ENCODE measurements around the gene BAG5.

Gene BAG5

GRCh38 chr14:103581206-103581605 is 18.7 kb upstream of the BAG5 start:
- Histone ChIP-seq H3K4me1 (ENCODE audit: insufficient read depth, low read length, poor library complexity, severe bottlenecking) (no peaks in the 10 kb centered on the region), H3F3A (ENCODE audit: low read depth) (no peaks in the 10 kb centered on the region), H3K27me3 (ENCODE audit: insufficient read depth, low read length, poor library complexity, severe bottlenecking) (no peaks in the 10 kb centered on the region), H3K9me3 (ENCODE audit: insufficient read depth, low read depth, low read length) (no peaks in the 10 kb centered on the region), H3K4me2 (ENCODE audit: low read depth, low read length, poor library complexity, severe bottlenecking) (no peak overlapping the region), H3K9ac (ENCODE audit: low read depth, low read length, poor library complexity, severe bottlenecking) (no peak overlapping the region), H3K9me2 (replicated peaks; ENCODE audit: low read depth, low read length) (no peaks in the 10 kb centered on the region), H2AFZ (ENCODE audit: low read length) (no peak overlapping the region), H3K4me3 (ENCODE audit: low read length, poor library complexity, severe bottlenecking) (no peak overlapping the region), H4K20me1 (ENCODE audit: insufficient read depth, low read length, poor library complexity, severe bottlenecking) (no peaks in the 10 kb centered on the region), H3K36me3 (ENCODE audit: insufficient read depth, low read length) (peaks cover 14% of the 10 kb centered on the region; the same call in 1 of the 2 replicates), H3K79me2 (ENCODE audit: insufficient read depth, low read length) (no peaks in the 10 kb centered on the region)
- TF ChIP-seq EZH2phosphoT487 (IDR thresholded peaks at IDR 0.05; ENCODE audit: borderline replicate concordance) (no peak), CTCF (conservative IDR thresholded peaks at IDR 0.05; ENCODE audit: low read length) (no peak)

- no peaks in the 10 kb centered on the region for H3F3A ChIP-seq (ENCODE audit: low read depth)
- no peak overlapping the region for H2AFZ ChIP-seq (ENCODE audit: low read length)
- H3K36me3 ChIP-seq (ENCODE audit: insufficient read depth, low read length): peaks cover 33% of the 10 kb centered on the region; the same call in 1 of the 2 replicates
- no peak overlapping the region for H3K4me2 ChIP-seq (ENCODE audit: low read depth, low read length, poor library complexity, severe bottlenecking)
- TF ChIP-seq EZH2phosphoT487 (IDR thresholded peaks at IDR 0.05; ENCODE audit: borderline replicate concordance) (no peak), CTCF (conservative IDR thresholded peaks at IDR 0.05; ENCODE audit: low read length) (no peak)
- H4K20me1 ChIP-seq (ENCODE audit: insufficient read depth, low read length, poor library complexity, severe bottlenecking): no peaks in the 10 kb centered on the region
- H3K4me3 ChIP-seq (ENCODE audit: low read length, poor library complexity, severe bottlenecking): no peak overlapping the region
- H3K9me2 ChIP-seq (replicated peaks; ENCODE audit: low read depth, low read length): no peaks in the 10 kb centered on the region
- H3K79me2 ChIP-seq (ENCODE audit: insufficient read depth, low read length): no peaks in the 10 kb centered on the region
- H3K9me3 ChIP-seq (ENCODE audit: insufficient read depth, low read depth, low read length): no peaks in the 10 kb centered on the region
- H3K27me3 ChIP-seq (ENCODE audit: insufficient read depth, low read length, poor library complexity, severe bottlenecking): no peaks in the 10 kb centered on the region
- no peak overlapping the region for H3K9ac ChIP-seq (ENCODE audit: low read depth, low read length, poor library complexity, severe bottlenecking)
- no peaks in the 10 kb centered on the region for H3K4me1 ChIP-seq (ENCODE audit: insufficient read depth, low read length, poor library complexity, severe bottlenecking)
Measured at GRCh38 chr14:103578401-103579075, 16.1 kb upstream of the BAG5 start.

GRCh38 chr14:103576371-103577024 is 14.0 kb upstream of the BAG5 start:
- TF ChIP-seq EZH2phosphoT487 (IDR thresholded peaks at IDR 0.05; ENCODE audit: borderline replicate concordance) (no peak), CTCF (conservative IDR thresholded peaks at IDR 0.05; ENCODE audit: low read length) (no peak)
- Histone ChIP-seq H3K9me2 (replicated peaks; ENCODE audit: low read depth, low read length) (no peaks in the 10 kb centered on the region), H3K4me2 (ENCODE audit: low read depth, low read length, poor library complexity, severe bottlenecking) (no peak overlapping the region), H2AFZ (ENCODE audit: low read length) (no peak overlapping the region), H3K27me3 (ENCODE audit: insufficient read depth, low read length, poor library complexity, severe bottlenecking) (no peaks in the 10 kb centered on the region), H3F3A (ENCODE audit: low read depth) (no peaks in the 10 kb centered on the region), H3K36me3 (ENCODE audit: insufficient read depth, low read length) (peaks cover 40% of the 10 kb centered on the region; the same call in 1 of the 2 replicates), H3K79me2 (ENCODE audit: insufficient read depth, low read length) (no peaks in the 10 kb centered on the region), H3K4me1 (ENCODE audit: insufficient read depth, low read length, poor library complexity, severe bottlenecking) (no peaks in the 10 kb centered on the region), H4K20me1 (ENCODE audit: insufficient read depth, low read length, poor library complexity, severe bottlenecking) (peaks cover 5% of the 10 kb centered on the region), H3K9me3 (ENCODE audit: insufficient read depth, low read depth, low read length) (no peaks in the 10 kb centered on the region), H3K9ac (ENCODE audit: low read depth, low read length, poor library complexity, severe bottlenecking) (no peak overlapping the region), H3K4me3 (ENCODE audit: low read length, poor library complexity, severe bottlenecking) (no peak overlapping the region)

Data from Loucy (cell line).